Measurements from ENCODE around the gene COL15A1. TPM values are rescaled to one million over a fixed set of nuclear protein-coding genes. Genes with fewer than 3 reads are reported as not detected.

Gene COL15A1
- polyA plus RNA-seq, 1 experiment = 3.2 TPM

DNA sequence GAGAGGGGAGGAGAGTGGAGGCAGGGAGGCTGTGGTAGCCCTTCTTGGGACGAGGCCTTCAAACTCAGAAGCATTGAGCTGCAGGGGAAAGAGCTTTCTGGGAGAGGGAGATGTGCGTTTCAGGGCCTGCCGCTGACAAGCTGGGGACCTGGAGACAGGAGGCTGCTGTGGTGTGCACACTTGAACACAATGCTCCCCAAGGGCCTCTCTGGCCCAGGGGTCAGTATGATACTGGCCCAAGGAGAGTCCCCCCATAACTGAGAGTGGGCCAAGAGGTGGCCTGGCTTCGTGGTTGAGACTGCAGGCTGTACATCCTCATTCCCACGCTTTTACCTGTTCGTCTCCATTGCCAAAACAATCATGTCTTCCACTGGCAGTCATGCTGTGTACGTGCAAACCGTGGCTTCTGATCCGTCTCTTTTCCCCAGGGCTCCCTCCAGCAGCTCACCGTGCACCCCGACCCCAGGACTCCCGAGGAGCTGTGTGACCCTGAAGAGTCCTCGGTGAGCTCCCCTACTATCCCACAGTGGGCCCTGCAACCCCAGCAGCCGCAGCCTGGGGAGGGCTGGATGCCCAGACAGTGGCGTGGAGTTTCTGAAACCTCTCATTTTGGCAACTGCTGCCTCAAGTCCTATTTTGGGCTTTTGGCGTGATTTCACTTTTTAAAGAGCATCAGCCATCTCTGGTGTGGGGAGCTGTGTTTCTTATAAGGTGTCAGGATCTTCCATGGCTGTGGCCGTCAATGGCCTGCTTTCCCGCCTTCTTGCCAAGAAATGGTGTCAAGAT, 43.4 kb downstream of the COL15A1 start:
- TF ChIP-seq, protein P1, sequence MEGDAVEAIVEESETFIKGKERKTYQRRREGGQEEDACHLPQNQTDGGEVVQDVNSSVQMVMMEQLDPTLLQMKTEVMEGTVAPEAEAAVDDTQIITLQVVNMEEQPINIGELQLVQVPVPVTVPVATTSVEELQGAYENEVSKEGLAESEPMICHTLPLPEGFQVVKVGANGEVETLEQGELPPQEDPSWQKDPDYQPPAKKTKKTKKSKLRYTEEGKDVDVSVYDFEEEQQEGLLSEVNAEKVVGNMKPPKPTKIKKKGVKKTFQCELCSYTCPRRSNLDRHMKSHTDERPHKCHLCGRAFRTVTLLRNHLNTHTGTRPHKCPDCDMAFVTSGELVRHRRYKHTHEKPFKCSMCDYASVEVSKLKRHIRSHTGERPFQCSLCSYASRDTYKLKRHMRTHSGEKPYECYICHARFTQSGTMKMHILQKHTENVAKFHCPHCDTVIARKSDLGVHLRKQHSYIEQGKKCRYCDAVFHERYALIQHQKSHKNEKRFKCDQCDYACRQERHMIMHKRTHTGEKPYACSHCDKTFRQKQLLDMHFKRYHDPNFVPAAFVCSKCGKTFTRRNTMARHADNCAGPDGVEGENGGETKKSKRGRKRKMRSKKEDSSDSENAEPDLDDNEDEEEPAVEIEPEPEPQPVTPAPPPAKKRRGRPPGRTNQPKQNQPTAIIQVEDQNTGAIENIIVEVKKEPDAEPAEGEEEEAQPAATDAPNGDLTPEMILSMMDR (IDR thresholded peaks at IDR 0.05; ENCODE audit: low read depth, low read length) = no peak
- Histone ChIP-seq H3K27ac (ENCODE audit: low read depth, low read length) (no peak overlapping the region), H3K27me3 (ENCODE audit: control insufficient read depth, insufficient read depth, low read length) (no peaks in the 10 kb centered on the region), H3K9me3 (ENCODE audit: control insufficient read depth, insufficient read depth, low read length) (peaks cover 3% of the 10 kb centered on the region; the same call in 1 of the 2 replicates), H3K4me3 (ENCODE audit: low read depth, low read length) (no peak overlapping the region)
- ChIA-PET CTCF (interaction anchor here (0.6 to 5.5 kb wide), 3 partner anchors 11 to 154 kb away, joined by 3 to 37 read pairs (median 30); no protein-coding TSS in a partner anchor), POLR2A (no interaction called here)
- no peak for DNase-seq (ENCODE audit: low read depth, low spot score)

- Histone ChIP-seq H3K27ac (ENCODE audit: low read depth, low read length) (peak overlapping the region; percentile 78), H3K27me3 (ENCODE audit: control insufficient read depth, insufficient read depth, low read length) (peaks cover 8% of the 10 kb centered on the region), H3K9me3 (ENCODE audit: control insufficient read depth, insufficient read depth, low read length) (peaks cover 10% of the 10 kb centered on the region), H3K4me3 (ENCODE audit: low read depth, low read length) (no peak overlapping the region)
- TF ChIP-seq, protein P1 (IDR thresholded peaks at IDR 0.05; ENCODE audit: low read depth, low read length) = peak; percentile 32
- CTCF ChIA-PET = interaction anchor here (0.7 to 5.5 kb wide), 8 partner anchors 9 to 152 kb away, joined by 3 to 37 read pairs (median 6); no protein-coding TSS in a partner anchor
- POLR2A ChIA-PET = interaction anchor here (0.6 to 0.9 kb wide), 3 partner anchors 30 to 115 kb away, joined by 3 read pairs; partner anchors contain the start of gene TGFBR1
- DNase-seq (ENCODE audit: low read depth, low spot score) = peak; percentile 94
Observed at GRCh38 chr9:98989036-98990000, 45.6 kb downstream of the COL15A1 start.

DNA sequence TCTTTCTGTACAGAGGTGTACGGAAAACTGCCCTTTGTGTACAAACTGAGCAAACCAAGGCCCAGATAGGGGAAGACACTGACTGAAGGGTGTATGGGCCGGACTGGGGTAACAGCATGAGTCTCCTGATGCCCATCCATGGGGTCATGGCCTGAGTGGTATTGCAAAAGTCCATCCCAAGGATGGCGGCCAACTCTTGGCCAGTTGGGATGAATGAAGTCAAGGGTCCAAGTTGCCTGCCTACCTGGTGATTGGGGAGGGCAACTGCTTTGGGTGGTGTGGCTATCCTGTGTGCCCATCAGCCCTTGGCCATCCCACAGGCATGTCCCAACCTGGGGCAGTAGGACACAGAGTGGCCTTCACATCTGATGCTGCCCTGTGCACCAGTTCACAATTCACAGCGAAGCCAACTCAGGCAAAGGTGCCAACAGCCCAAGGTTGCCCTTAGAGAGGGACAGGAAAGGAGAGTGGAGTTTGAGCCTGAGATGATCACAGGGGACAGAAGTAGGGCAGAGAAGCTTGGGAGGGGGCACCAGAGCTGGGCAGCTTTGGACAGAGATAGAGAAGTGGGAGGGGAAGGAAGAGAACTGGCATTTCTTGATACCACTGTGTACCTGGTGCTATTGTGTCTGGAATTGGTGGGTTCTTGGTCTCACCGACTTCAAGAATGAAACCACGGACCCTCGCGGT, 46.6 kb downstream of the COL15A1 start:
- no peak for DNase-seq (ENCODE audit: low read depth, low spot score)
- Histone ChIP-seq H3K27ac (ENCODE audit: low read depth, low read length) (peak overlapping the region; percentile 39), H3K4me3 (ENCODE audit: low read depth, low read length) (no peak overlapping the region), H3K27me3 (ENCODE audit: control insufficient read depth, insufficient read depth, low read length) (peaks cover 15% of the 10 kb centered on the region), H3K9me3 (ENCODE audit: control insufficient read depth, insufficient read depth, low read length) (peaks cover 10% of the 10 kb centered on the region)
- ChIA-PET POLR2A (no interaction called here), CTCF (interaction anchor here (0.8 to 5.5 kb wide), 4 partner anchors 8 to 151 kb away, joined by 3 to 37 read pairs (median 22); no protein-coding TSS in a partner anchor)
- TF ChIP-seq, protein P1 (IDR thresholded peaks at IDR 0.05; ENCODE audit: low read depth, low read length) = no peak

- ChIA-PET POLR2A (no interaction called here), CTCF (interaction anchor here (1.2 to 1.3 kb wide), 3 partner anchors 9 to 143 kb away, joined by 3 to 4 read pairs (median 3); no protein-coding TSS in a partner anchor)
- Histone ChIP-seq H3K27ac (ENCODE audit: low read depth, low read length) (no peak overlapping the region), H3K9me3 (ENCODE audit: control insufficient read depth, insufficient read depth, low read length) (peaks cover 13% of the 10 kb centered on the region), H3K4me3 (ENCODE audit: low read depth, low read length) (no peak overlapping the region), H3K27me3 (ENCODE audit: control insufficient read depth, insufficient read depth, low read length) (peaks cover 29% of the 10 kb centered on the region)
- TF ChIP-seq, protein P1 (IDR thresholded peaks at IDR 0.05; ENCODE audit: low read depth, low read length) = no peak
- DNase-seq (ENCODE audit: low read depth, low spot score) = no peak
Observed at GRCh38 chr9:98992107-98992884, 48.6 kb downstream of the COL15A1 start.

Measured in AG04450 (cell line).